NCI-H146 treated with DMSO at 0.1 percent for 48 hours (cell line): ENCODE results near the gene NLRP1.

Experiments
- DNase-seq: peaks from one replicate; lab custom pipeline; 2025; ENCODE audit not compliant: unreplicated experiment; lab: John Stamatoyannopoulos, UW

The NLRP1 gene

GRCh38 chr17:5558815-5559785, 25.2 kb downstream of the NLRP1 start:
- DNase-seq: no peak

GRCh38 chr17:5557990-5558389, 26.3 kb downstream of the NLRP1 start:
- no peak for DNase-seq

GRCh38 chr17:5557485-5557884, 26.8 kb downstream of the NLRP1 start:
- DNase-seq: no peak

GRCh38 chr17:5555254-5555653, 29.1 kb downstream of the NLRP1 start:
- no peak for DNase-seq

- no peak for DNase-seq
These were observed 30.8 kb downstream of the NLRP1 start for GRCh38 chr17:5553479-5553878.

- no peak for DNase-seq
These were observed 31.5 kb downstream of the NLRP1 start for GRCh38 chr17:5552841-5553240.

GRCh38 chr17:5545051-5545987, 39.0 kb downstream of the NLRP1 start:
- no peak for DNase-seq

GRCh38 chr17:5544115-5544514, 40.2 kb downstream of the NLRP1 start:
- no peak for DNase-seq

- DNase-seq: no peak
These were observed 42.6 kb downstream of the NLRP1 start for GRCh38 chr17:5541610-5542202.

- no peak for DNase-seq
These were observed 44.0 kb downstream of the NLRP1 start for GRCh38 chr17:5540321-5540720.

- DNase-seq: no peak
These were observed 45.0 kb downstream of the NLRP1 start for GRCh38 chr17:5539286-5539685.

- DNase-seq: no peak
These were observed 47.3 kb downstream of the NLRP1 start for GRCh38 chr17:5536866-5537650.

GRCh38 chr17:5535436-5535835, 48.9 kb downstream of the NLRP1 start:
- DNase-seq: no peak

GRCh38 chr17:5533486-5534315, 50.6 kb downstream of the NLRP1 start:
- DNase-seq: no peak

- no peak for DNase-seq
These were observed 51.7 kb downstream of the NLRP1 start for GRCh38 chr17:5532581-5532980.

GRCh38 chr17:5531085-5531418, 53.3 kb downstream of the NLRP1 start:
- DNase-seq: no peak

GRCh38 chr17:5530265-5531084, 53.8 kb downstream of the NLRP1 start:
- DNase-seq: no peak

- DNase-seq: no peak
These were observed 56.6 kb downstream of the NLRP1 start for GRCh38 chr17:5527601-5528250.
